Activated CD8-positive, alpha-beta memory T cell treated with anti-CD3 and anti-CD28 coated beads, Interleukin-2, amount 50 U/mL, for 4 hours (primary cell): ENCODE measurements around the gene CBFA2T3.
"Not testable (repeated sequence)": the region's sequence is repeated elsewhere in the genome, so short reads cannot be mapped to it uniquely, and the experiment has no call there.

ENCODE experiments used
- DNase-seq: peaks from one replicate; pipeline ENCODE4 v3.0.0-alpha.2; 2020

Gene CBFA2T3

GRCh38 chr16:88904676-88905365, 72.2 kb downstream of the CBFA2T3 start:
- DNase-seq: no peak

- DNase-seq: no peak
Observed at GRCh38 chr16:88903267-88903666, 73.7 kb downstream of the CBFA2T3 start.

GRCh38 chr16:88902744-88903143, 74.3 kb downstream of the CBFA2T3 start:
- no peak for DNase-seq

- DNase-seq: no peak
Observed at GRCh38 chr16:88901718-88902337, 75.2 kb downstream of the CBFA2T3 start.

- DNase-seq: no peak
Observed at GRCh38 chr16:88900662-88901052, 76.3 kb downstream of the CBFA2T3 start.

- no peak for DNase-seq
Observed at GRCh38 chr16:88899901-88900661, 76.9 kb downstream of the CBFA2T3 start.

- no peak for DNase-seq
Observed at GRCh38 chr16:88897696-88898425, 79.1 kb downstream of the CBFA2T3 start.

- no peak for DNase-seq
Observed at GRCh38 chr16:88896238-88897070, 80.6 kb downstream of the CBFA2T3 start.

GRCh38 chr16:88895335-88895734, 81.7 kb downstream of the CBFA2T3 start:
- DNase-seq: no peak

- no peak for DNase-seq
Observed at GRCh38 chr16:88894681-88895300, 82.2 kb downstream of the CBFA2T3 start.

GRCh38 chr16:88894266-88894665, 82.7 kb downstream of the CBFA2T3 start:
- not testable (repeated sequence) for DNase-seq

GRCh38 chr16:88893127-88893968, 83.7 kb downstream of the CBFA2T3 start:
- DNase-seq: no peak

- no peak for DNase-seq
Observed at GRCh38 chr16:88892065-88892464, 84.9 kb downstream of the CBFA2T3 start.

GRCh38 chr16:88891083-88891482, 85.9 kb downstream of the CBFA2T3 start:
- DNase-seq: no peak

GRCh38 chr16:88889702-88890352, 87.2 kb downstream of the CBFA2T3 start:
- not testable (repeated sequence) for DNase-seq

GRCh38 chr16:88888461-88889387, 88.3 kb downstream of the CBFA2T3 start:
- no peak for DNase-seq

GRCh38 chr16:88888057-88888456, 89.0 kb downstream of the CBFA2T3 start:
- DNase-seq: no peak

GRCh38 chr16:88886845-88887521, 90.0 kb downstream of the CBFA2T3 start:
- DNase-seq: no peak

- no peak for DNase-seq
Observed at GRCh38 chr16:88886420-88886844, 90.6 kb downstream of the CBFA2T3 start.
